SK-N-DZ (cell line): ENCODE data around the gene COQ4. TPM values are rescaled to one million over a fixed set of nuclear protein-coding genes. Genes with fewer than 3 reads are reported as not detected.
A peak's percentile ranks its signal among the peaks of the same experiment; 100 is the strongest.
"Not testable (repeated sequence)": the region's sequence is repeated elsewhere in the genome, so short reads cannot be mapped to it uniquely, and the experiment has no call there.

Experiments used
- DNase-seq: peaks from one replicate; pipeline ENCODE4 v3.0.0-alpha.2; 2015; ENCODE audit warnings: low spot score
- polyA plus RNA-seq, 2 experiments: library from polyadenylated mRNA; depleted of rRNA; stranded (reverse); fragments of >200 nt; gene quantifications; 2 replicates each; pipeline ENCODE4 v1.2.3, GENCODE V29; 2014

Gene COQ4
- polyA plus RNA-seq (2014; cell fraction: cytosol; rRNA removed): 44.3 and 60.6 TPM in 2 replicates
- polyA plus RNA-seq (2014; cell fraction: nucleus; rRNA removed): 95.7 and 104 TPM in 2 replicates

DNA sequence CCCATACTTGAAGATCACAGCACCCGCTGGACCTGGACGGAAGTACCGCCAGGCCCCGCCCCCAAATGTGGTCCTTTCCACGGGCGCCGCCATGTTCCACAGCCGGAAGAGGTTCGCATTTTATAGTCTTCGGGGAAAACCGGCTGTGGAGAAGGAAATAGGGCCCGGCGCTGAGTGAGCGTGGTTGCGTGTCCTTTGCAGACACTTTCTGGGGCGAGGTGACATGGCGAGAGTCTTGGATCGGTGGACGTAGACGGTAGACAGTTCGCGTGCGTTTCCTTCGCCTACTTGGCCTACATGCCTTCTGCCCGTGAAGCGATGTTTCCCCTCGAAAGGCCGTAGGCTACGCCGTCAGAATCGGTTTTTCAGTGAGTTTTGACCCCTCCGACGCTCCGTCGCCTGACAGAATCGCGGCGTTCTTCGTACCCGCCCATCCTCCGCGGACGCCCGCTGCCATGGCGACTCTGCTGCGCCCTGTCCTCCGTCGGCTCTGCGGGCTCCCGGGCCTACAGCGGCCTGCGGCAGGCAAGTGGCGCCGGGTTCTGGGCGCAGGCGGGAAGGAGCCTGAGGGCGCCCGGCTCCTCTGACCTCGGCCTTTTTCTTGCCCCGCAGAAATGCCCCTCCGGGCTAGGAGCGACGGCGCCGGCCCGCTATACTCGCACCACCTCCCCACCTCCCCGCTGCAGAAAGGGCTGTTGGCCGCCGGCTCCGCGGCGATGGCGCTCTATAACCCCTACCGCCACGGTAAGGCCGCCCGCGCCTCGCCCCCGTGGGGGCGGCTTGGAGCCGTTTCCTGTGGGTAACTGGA is at the start of gene COQ4, which contains the start of gene TRUB2:
Gene COQ4, plus strand, starts transcription at position 436 of the 808 bp plus-strand sequence. Its CDS starts 20 bp downstream, at position 456.
Gene TRUB2, minus strand, starts transcription at position 44 of the 808 bp plus-strand sequence. Its CDS starts 39 bp downstream, at position 5.
- DNase-seq: peak; percentile 96

DNA sequence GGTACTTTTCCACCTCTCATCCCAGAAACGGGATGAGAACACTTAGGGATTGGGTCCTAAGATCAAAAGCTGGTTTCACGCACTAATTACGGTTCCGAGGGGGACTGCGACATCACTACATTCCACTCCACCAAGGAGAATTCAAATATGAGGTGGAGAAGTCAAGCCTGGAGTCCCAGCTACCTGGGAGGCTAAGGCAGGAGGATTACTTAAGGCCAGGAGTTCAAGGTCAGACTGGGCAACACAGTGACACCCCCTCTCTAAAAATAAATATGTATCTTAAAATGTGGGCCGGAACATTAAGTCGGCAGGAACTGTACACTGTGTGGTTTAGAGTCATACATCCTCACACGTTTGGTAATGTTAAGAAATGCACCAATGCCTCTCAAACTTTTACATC is 48.4 kb upstream of the COQ4 start:
- DNase-seq: no peak

DNA sequence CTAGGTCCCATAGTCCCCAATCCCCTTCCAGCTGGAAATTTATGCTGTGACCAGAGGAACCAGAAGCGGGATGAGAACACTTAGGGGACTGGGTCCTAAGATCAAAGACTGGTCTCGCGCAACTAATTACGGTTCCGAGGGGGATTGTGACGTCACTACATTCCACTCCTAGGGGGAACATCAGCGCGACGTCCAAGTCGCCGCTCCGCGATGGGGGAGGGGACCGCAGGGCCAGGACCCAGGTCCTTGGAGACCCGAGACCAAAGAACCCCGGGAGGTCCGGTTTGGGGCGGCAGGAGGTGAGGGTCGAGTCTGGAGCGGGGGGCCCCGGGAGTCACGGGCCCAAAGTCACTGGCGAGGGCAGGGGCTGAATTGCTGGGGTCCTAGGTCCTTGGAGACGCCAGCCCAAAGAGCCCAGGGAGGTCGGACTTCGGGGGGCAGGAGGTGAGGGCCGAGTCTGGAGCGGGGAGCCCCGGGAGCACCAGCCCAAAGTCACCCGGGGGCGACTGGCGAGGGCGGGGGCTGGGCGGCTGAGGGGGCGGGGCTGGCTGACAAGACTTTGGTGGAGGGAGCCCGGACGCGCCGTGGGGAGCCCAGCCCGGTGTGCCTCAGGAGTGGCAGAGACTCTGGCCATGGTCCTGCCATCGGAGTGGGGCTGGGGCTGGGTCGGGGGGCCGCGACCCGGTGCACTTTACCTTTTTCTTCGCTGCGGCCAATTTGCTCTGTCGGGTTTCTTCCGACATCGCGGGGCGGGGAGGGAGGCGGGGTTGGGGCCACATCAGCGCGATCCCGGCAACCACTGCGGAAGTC is 47.2 kb upstream of the COQ4 start, which contains the start of gene GOLGA2:
Gene GOLGA2, minus strand, starts transcription at position 810 of the 810 bp plus-strand sequence. Its CDS starts 31 bp downstream, at position 779.
- DNase-seq: peak; percentile 35

DNA sequence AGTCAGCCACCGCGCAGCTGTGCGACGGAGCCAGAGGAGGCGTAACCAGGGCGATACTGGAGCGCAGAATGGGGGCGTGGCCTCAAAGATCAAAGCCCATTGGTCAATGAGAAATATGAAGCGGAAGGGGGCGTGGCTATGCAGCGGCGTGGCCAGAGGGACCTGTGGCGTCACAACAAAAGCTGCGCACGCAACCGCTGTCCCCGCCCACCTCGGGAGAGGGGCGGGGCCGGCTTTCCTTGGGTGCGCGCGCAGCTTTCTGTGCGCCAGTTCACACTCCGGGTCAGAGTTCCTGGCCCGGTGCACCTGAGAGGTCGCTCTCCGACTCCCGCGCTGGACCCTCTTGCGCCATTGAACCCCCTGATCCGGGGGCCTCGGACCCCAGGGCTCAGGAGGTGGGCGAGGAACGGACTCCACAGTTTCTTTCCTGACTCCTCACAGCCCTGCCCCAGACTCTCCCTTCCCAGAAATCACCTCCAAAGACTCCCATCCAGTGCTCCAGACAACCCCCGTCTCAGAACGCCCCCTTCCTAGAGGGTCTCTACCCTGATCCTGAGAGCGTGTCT is 46.5 kb upstream of the COQ4 start, which contains the start of gene SWI5:
Gene SWI5, plus strand, starts transcription at position 269 of the 566 bp plus-strand sequence.
- DNase-seq: peak; percentile 99

DNA sequence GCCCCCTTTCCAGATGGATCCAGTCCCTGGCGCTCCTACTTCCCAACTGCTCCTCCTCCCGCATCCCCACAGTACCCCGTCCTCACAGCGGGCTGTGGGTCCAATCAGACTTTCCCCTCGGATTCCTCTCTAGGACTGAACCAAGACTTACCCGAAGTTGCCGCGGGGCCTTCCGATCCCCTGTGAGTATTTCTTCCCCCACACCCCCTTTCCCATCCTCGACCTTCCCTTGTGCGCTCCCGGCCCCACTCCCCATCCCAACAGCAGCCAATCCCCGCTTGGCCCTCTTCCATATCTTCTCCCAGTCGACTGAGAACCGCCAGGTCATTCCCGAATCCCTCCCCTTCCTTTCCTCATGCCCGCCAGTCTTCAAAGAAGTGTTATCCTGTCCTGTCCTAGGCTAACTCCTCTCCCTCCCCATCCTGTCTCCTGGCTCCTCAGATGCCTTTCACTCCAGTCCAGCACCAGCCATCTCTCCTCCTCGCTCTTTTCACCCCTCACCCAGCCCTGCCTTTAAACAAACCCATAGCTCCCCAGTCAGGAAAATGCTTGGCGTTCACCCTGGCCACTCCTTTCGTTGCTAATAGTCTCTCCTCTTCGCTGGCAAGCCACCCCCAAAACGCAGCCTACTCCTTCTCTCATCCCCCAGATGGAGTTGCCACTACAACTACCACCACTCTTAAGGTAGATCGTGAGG is 45.9 kb upstream of the COQ4 start:
- peak; percentile 29 for DNase-seq

DNA sequence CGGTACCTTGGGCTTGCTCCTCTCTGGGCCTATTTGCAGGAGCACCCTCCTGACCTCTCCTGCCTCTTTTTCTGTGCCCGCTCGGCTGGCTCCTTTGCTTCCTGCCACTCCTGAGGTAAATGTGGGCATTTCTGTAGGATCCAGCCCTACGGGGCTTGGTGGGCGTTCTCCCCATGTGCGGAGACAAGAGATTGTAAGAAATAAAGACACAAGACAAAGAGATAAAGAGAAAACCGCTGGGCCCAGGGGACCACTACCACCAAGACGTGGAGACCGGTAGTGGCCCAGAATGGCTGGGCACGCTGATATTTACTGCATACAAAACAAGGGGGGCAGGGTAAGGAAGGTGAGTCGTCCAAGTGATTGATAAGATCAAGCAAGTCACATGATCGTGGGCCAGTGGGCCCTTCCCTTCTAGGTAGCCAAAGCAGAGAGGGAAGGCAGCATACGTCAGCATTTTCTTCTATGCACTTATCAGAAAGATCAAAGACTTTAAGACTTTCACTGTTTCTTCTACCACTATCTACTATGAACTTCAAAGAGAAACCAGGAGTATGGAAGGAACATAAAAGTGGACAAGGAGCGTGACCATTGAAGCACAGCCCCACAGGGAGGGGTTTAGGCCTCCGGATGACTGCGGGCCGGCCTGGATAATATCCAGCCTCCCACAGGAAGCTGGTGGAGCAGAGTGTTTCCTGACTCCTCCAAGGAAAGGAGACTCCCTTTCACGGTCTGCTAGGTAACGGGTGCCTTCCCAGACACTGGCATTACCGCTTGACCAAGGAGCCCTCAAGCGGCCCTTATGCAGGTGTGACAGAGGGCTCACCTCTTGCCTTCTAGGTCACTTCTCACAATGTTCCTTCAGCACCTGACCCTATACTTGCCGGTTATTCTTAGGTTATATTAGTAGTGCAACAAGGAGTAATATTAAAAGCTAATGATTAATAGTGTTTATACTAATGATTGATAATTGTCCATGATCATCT is 43.3 kb upstream of the COQ4 start:
- DNase-seq: not testable (repeated sequence)

DNA sequence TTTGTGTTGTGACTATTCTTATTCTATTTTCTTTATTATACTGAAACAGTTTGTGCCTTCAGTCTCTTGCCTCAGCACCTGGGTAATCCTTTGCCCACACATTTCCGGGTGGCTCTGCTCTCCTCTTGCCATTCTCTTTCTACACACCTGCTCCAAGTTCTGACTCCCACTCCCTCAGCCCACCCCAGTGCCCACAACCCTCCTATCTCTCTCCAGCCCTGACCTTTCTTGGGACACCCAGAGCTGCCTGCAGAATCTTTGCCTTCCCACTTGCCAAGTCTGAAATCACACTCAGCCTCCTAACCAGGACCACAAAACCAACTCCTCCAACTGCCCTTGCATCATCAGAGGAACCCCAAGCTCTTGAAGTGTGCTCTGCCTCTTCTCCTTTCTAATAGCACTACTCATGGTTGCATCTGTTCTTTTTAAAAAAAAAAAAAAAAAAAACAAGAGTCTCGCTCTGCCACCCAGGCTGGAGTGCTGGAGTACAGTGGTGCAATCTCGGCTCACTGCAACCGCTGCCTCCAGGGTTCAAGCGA is 42.5 kb upstream of the COQ4 start:
- no peak for DNase-seq

DNA sequence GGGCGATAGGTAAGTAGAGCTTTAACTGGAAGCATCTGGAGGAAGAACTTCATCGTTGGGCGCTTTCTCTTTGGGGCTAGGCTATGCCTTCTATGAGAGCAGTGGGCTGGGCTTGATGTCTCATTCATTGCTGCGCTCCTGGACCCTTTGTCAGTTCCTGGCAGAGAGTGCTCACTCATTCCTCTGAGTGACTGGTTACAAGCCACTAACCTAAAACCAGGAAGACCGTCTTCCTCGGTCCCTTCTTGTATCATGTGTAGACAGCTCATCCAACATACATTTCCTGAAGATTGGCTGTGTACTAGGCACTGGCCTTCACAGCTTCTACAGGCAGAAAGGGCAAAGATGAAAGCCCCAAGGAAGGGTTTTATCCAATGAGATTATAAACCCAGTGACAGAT is 40.1 kb upstream of the COQ4 start:
- no peak for DNase-seq

DNA sequence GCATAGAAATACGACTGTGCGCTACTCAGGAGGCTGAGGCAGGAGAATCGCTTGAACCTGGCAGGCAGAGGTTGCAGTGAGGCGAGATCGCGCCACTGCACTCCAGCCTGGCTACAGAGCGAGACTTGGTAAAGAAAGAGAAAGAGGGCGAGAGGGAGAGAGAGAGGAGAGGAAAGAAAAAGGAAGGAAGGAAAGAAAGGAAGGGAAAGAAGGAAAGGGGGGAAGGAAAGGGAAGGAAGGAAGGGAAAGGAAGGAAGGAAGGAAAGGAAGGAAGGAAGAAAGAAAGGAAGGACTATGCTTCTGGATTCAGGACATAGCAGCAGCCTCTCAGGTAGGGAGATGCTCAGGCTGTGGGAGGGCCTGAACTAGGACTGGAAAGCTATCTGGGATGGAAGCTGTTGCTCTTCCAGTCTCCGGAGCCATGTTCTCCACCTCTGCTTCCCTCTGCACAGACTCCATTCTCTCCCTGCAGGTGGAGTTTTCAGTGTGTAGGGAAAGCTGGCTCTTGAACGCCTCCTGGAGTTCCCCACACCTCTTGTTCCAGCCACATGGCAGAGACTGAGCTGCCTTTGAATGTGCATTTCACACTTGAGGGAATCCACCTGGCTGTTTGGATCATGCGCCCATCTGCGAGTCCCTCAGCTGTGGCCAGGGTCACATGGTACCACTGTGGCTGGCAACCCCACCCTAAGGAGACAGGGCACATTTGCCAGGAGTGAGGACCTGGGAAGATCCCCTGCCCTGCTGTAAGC is 37.4 kb upstream of the COQ4 start:
- DNase-seq: no peak

DNA sequence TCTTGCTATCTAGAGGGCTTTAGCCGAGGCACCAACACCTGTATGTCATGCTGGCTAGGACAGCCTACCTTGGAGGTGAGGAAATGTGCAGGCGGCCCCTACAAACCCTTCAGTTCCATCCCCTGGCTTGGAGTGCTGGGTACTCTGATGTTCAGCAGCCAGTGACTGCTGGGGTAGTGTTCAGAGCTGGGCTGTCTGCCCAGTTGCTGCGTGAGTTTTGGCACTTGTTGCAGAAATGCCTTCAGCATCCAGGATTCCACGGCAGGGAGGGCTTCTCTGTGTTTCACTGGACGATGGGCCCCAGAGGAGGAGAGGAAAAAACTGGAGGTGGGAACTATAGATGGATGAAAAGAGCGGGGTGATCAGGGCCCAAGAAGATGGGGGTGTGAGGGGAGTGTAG is 36.2 kb upstream of the COQ4 start:
- DNase-seq: no peak

DNA sequence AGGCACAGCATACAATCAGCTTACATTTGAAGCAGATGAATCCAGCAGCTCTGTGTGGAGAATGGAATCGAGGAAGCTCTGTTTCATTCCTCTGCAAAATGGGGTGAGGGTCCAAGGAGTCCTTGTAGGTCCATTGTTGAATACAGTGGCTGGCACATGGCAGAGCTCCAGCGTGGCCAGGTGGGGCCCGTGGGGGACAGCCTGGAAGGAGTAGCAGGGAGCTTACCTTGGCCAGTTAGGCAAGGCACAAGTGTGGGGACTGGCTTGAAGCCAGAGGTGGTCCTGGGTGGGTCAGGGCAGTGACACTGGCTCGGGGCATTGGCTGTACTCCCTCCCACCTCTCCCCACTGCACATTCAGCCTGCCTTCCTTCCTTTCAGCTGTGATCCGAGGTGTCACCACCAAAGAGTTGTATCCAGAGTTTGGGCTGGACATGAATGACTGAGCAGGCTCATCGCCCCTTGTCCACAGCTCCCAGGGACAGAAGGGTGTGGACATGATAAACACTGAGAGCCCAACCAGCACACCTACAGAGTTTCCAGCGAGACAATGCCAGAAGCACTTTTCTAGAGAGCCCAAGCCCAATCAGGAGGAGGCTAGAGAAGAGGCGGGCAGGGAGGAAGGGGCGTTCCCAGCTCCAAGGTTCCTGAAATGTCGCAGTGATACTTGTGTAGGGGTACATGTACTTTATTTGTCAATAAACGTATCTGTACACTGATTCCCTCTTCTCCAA is 34.2 kb upstream of the COQ4 start:
- DNase-seq: no peak

DNA sequence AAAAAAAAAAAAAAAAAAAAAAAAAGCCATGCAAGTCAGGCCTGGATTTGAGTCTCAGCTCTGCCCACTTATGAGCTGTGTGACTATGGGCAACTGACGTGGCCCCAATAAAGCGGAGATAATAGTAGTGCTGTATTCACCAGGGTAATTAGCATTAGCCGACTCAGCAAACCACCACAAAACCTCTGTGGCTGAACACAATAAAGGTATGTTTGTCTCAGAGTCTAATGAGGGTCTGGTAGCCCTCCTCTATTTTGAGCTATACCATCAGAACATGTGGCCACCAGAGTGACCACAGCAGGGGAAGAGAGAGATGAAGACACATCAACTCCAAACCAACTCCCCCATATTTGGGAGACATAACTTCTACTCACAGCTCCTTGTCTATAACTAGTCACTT is 30.6 kb upstream of the COQ4 start:
- no peak for DNase-seq

DNA sequence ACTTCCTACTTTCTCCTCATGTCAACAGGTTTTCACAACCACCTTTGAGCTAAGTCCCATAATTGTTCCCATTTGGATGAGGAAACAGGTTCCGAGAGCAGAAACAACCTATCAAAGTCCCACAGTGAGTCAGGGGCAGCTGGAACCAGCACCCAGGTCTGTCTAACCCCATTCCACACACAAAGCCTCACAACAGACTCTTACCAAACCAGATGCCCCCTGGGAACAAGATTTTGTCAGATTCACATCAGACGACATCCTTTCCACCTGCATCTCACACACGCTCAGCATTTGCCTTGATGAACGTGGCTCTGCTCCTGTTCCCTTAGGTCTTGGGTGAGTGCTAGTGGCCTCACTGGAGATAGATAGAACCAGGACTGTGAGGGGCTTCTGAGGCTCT is 29.5 kb upstream of the COQ4 start:
- peak; percentile 32 for DNase-seq

DNA sequence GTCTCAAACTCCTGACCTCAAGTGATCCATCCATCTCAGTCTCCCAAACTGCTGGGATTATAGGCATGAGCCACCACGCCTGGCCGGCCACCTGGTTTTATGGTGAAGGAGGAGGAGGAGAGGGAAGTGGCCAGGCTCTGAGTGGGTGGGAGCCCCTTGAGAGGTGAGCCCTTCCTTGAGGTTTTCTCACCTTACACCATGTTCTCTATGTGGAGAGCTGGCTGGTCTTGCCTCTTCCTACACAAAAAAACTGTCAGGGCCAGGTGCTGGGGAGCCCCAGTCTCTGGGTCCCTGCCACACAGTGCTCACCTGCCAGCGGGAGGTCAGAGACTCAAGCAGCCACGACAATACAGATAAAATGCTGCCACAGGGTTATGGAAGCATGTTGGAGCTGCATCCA is 28.5 kb upstream of the COQ4 start:
- no peak for DNase-seq

DNA sequence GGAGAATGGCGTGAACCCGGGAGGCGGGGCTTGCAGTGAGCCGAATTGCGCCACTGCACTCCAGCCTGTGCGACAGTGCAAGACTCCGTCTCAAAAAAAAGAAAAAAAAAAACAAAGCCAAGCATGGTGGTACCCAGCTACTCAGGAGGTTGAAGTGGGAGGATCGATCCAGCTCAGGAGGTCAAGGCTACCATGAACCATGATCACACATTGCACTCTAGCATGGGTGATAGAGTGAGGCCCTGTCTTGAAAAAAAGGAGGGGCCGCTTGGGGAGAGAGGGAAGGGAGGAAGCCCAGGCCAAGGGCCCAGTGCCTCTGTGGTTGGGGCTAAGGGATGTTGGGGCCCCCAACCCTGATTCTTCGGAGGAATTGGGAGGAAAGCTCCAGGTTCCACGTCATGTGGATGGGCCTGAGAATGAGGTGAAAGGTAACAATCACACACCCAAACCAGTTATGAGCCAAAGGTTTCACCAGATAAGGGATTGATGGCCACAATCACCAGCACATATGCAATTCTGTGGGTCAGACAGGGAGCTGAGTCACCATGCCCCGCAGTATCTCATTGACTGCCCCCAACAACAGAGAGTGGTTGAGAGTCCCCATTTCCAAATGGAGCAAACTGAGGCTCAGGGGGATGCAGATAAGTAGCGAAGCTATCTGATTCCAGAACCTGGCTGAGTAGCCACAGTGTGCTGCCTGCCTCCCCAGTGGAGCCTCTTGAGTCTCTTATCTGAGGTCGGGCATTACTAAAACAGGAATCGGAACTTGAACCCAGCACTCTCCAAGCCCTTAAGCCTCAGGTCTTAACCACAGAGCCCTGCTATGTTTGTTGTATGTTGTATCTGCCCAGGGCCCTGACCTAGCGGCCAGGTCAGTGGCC is 26.1 kb upstream of the COQ4 start:
- DNase-seq: no peak

DNA sequence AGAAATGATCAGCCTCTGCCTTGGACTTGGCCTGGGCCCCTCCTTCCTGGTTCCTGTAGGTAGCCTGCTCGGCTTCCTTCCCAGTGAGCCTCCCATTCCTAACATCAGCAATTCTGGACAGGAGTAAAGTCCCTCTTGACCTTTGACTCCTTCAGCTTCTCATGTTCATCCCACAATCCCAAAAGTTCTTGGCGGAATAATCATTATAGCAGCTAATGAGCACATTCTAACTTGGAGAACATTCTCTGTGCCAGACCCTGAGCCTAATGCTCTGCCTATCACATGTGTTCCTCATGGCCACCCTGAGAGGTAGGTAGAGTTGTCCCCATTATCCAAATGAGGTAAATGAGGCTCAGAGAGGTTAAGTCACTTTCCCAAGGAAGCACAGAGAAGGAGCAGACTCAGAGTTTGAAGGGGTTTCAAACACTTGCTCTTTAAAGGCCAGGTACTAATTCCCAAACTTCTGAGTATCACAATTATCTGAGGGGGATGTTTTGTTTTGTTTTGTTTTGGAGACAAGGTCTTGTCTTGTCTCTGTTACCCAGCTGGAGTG is 25.3 kb upstream of the COQ4 start:
- DNase-seq: no peak
